Vagina (tissue), 2 donors: Measurements from ENCODE around the gene CCSER2.

Source experiments
- POLR2A ChIP-seq, 2 donors: fragments of 450-650 bp; IDR thresholded peaks; one replicate each; pipeline ENCODE4 v1.6.1; 2017; ENCODE audit warnings: antibody characterized with exemption in 2 of 2, mild to moderate bottlenecking in 2 of 2, moderate library complexity in 2 of 2
- TF ChIP-seq, protein P1 (sequence below), 3 experiments: fragments of 450-650 bp in 2 of 3; fragments of 200-600 bp in 1 of 3; sonication (generic) in 1 of 3; IDR thresholded peaks; one replicate each; pipeline ENCODE4 v1.5.1; 2017 to 2019; ENCODE audit warnings: antibody characterized with exemption in 3 of 3, mild to moderate bottlenecking in 2 of 3, moderate library complexity in 2 of 3

- TF ChIP-seq, protein P1, sequence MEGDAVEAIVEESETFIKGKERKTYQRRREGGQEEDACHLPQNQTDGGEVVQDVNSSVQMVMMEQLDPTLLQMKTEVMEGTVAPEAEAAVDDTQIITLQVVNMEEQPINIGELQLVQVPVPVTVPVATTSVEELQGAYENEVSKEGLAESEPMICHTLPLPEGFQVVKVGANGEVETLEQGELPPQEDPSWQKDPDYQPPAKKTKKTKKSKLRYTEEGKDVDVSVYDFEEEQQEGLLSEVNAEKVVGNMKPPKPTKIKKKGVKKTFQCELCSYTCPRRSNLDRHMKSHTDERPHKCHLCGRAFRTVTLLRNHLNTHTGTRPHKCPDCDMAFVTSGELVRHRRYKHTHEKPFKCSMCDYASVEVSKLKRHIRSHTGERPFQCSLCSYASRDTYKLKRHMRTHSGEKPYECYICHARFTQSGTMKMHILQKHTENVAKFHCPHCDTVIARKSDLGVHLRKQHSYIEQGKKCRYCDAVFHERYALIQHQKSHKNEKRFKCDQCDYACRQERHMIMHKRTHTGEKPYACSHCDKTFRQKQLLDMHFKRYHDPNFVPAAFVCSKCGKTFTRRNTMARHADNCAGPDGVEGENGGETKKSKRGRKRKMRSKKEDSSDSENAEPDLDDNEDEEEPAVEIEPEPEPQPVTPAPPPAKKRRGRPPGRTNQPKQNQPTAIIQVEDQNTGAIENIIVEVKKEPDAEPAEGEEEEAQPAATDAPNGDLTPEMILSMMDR (IDR thresholded peaks at IDR 0.05), result no peak
- TF ChIP-seq POLR2A (IDR thresholded peaks at IDR 0.05), result no peak
Measured at GRCh38 chr10:84398696-84399095, 70.3 kb downstream of the CCSER2 start.
